KBM-7 (cell line): Measurements from ENCODE around the gene ZNF18.

ENCODE experiments used
- DNase-seq: peaks from one replicate; pipeline ENCODE4 v3.0.0-alpha.2; 2015
- in situ Hi-C: fragments of 300-500 bp; cut with MboI; formaldehyde crosslinking; loops from 2 replicates; pipeline ENCODE4 v1.14.3; 2020; ENCODE audit warnings: low sequenced_read_pairs, low pct_unique_long_range_greater_than_20kb, mixed read lengths

Gene ZNF18

DNA sequence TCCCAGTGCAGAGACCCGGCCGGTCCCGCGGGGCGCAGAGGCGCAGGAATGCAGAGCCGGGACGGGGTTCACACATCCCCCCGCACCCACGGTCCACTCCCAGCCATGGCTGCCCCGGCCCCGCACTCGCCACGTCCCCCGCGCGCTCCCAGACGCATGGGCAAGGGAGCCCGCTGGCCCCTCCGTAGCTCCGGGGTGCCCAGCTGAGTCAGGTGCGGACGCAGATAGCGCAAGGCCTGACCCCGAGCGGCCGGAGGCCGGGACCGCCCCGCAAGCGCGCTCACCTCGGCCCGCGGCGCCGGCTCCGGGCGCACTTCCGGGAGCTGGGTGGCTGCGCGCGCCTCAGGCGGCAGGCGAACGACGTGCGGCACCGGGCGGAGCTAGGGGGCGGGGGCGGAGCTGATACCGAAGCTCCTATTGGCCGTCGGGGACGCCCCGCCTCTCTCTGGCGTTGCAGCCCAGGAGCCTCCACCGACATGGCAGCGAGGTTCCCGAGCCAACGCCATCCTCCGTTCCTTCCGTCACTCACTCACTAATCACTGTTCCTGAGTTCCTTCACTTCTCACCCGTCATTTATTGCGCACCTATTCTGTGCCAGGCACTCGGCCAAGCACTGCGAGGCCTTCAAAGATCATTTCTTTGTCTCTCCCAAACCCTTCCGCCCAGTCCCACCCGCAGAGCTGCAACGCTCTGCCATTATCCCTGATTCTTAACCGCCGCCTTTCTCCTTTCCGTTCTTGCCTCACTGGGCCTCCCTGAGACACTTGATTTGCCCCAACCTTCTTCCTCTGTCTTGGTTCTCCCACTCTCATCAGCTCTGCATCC, at the start of gene ZNF18:
ZNF18 (minus strand) TSS at position 329 of the 825 bp plus-strand sequence. CDS start 4,646 bp downstream, outside the sequence.
- DNase-seq: peak; percentile 92
- in situ Hi-C loops: no loop called here

GRCh38 chr17:12046786-12047185, 49.5 kb upstream of the ZNF18 start:
- in situ Hi-C loops: no loop called here
- DNase-seq: no peak

DNA sequence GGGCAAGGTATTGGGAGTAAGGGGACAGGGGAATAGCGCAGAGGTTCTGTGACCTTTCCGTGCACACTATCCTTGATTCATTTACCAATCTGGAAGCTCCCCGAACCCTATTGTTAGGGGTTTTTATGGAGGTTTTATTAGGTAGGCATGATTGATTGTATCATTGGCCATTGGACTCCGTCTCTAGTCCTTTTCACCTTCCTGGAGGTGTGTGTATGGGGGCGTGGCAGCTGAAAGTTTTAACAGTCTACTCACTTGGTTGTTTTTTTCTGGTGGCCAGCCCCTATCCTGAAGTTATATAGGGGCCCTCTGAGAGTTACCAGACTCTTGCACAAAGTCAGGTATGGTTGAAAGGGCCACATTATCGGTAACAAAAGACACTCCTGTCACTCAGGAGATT, 46.4 kb upstream of the ZNF18 start:
- in situ Hi-C loops: no loop called here
- DNase-seq: no peak

DNA sequence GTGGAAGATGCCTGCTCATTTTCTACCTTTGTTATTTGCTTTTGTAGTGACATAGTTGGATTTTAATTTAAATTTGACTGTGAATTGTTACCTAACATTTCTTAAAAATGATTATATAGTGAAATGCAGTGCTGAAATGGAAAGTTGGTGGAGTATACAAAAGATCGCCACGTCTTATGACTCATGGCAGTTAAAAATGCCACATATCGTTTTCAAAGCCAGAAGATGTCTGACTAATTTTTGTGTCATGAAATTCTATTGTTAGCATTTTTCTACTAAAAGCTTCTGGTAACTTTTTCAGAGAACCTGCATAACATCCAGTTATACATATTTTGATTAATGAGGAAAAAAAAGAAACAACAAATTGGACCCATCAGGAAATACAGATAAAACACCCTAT, 44.0 kb upstream of the ZNF18 start:
- DNase-seq: no peak
- in situ Hi-C loops: no loop called here

DNA sequence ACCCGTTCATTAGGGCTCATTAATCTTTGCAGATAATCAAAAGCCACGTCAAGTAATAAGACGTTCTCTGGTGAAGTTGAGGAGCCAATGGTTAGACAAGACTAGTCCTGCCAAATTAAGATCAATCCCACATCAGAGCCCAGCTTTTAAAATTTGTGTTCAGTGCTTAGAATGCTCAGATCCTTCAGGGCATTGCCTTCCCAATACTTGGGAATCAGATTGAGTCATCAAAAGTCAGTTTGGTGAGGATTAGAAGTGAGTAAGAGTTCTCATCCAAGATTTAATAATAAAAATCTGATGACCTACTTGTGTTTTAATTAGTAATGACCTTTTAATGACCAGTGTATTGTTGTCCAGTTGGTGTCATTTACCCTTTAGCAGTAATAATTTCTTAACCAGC, 43.2 kb upstream of the ZNF18 start:
- no peak for DNase-seq
- in situ Hi-C loops: no loop called here

DNA sequence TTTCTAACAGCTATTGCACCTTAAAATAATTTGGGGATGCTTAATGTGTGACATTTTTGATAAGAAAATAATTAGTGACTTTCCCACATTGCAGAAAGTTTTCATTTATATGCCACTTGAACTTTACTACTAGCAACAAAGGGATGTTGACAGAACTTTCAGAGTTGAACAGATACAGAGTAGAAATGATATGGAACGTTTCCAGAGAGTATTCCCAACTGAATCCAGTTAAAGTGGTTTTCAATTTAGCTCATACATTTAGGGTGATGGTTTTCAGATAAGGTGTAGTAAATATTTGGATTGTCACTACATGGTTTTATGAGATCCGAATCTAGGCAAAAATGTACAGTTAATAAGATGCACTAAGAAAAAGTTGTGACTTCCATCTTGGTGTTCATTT, 40.7 kb upstream of the ZNF18 start:
- in situ Hi-C loops: no loop called here
- no peak for DNase-seq

- in situ Hi-C loops: no loop called here
- no peak for DNase-seq
These were observed 38.4 kb upstream of the ZNF18 start for GRCh38 chr17:12035673-12036072.

- no peak for DNase-seq
- in situ Hi-C loops: no loop called here
These were observed 37.3 kb upstream of the ZNF18 start for GRCh38 chr17:12034538-12034937.

GRCh38 chr17:12028611-12029010, 31.3 kb upstream of the ZNF18 start:
- in situ Hi-C loops: no loop called here
- no peak for DNase-seq

GRCh38 chr17:12027658-12028057, 30.4 kb upstream of the ZNF18 start:
- in situ Hi-C loops: no loop called here
- DNase-seq: no peak

- DNase-seq: no peak
These were observed 27.1 kb upstream of the ZNF18 start for GRCh38 chr17:12024327-12024726.

GRCh38 chr17:12022310-12022709, 25.0 kb upstream of the ZNF18 start:
- DNase-seq: no peak
- in situ Hi-C loops: no loop called here

More at GRCh38 chr17:12024327-12024726, 27.1 kb upstream of the ZNF18 start:
- in situ Hi-C loops: no loop called here

GRCh38 chr17:12021623-12022140, 24.4 kb upstream of the ZNF18 start:
- in situ Hi-C loops: no loop called here
- DNase-seq: peak; percentile 17

DNA sequence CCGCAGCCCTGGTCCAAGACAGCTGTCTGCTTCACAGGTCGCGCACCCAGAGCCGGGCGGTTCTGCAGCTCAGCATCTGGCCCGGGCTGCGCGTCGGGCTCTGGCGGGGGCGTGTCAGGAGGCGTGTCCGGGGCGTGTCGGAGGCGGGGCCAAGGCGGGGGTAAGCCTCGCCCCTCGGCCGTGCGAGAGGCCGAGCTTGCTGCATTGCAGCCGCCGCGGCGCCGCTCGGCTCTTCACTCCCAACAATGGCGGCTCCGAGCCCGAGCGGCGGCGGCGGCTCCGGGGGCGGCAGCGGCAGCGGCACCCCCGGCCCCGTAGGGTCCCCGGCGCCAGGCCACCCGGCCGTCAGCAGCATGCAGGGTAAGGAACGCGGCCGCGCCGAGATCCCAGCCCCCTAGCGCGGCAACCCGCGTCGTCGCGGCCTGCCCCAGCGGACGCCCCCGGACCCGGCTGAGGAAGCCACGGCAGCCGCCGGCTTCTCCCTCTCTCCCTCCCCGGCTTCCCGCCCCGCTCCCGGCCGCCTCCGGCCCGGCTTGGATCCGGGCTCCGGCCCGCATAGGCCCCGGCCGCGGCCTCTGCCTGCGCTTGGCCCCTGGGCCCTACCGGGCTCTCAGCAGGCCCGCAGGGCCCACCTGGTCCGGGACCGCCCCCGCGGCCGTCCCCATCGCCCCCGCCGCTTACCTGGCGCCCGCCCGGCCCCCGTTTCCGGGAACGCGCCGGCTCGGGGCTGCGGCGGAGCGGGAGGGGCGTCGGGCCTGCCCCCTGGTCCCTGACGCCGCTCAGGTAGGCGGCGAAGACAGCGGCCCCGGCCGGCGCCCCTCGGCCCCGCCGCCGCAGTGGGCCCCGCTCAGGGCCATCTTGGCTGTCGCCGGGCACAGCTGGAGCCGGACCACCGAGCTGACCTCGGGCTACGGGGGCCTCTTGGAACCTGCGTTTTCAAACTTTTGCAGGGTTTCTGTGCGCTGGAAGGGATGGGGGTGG, 23.7 kb upstream of the ZNF18 start, which contains the start of gene MAP2K4:
MAP2K4 (plus strand) TSS at position 236 of the 981 bp plus-strand sequence; CDS start at position 246, 10 bp downstream.
- DNase-seq: peak; percentile 84
- in situ Hi-C loops: no loop called here

DNA sequence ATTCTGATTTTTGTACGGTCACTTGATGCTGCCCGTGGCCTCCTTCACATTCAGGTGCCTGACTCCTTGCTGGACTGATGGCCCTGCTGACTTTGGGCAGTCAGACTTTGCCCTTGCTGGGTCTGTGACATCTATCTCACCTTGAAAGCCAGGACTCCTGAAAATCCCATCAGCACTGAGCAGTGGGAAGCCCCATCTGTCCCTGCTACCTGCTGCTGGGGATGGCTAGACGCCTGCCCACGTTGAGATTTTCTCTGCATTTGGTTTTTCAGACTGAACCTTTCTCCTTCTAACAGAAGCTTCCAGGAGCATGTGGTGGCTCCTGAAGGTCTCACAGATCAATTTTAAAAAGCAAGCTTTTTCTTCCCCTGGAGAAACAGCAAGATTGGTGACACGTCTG, 10.2 kb upstream of the ZNF18 start:
- in situ Hi-C loops: no loop called here

GRCh38 chr17:11999696-12000095, 2.4 kb upstream of the ZNF18 start:
- no peak for DNase-seq
- in situ Hi-C loops: no loop called here

More for the DNA sequence above, 10.2 kb upstream of the ZNF18 start:
- no peak for DNase-seq

DNA sequence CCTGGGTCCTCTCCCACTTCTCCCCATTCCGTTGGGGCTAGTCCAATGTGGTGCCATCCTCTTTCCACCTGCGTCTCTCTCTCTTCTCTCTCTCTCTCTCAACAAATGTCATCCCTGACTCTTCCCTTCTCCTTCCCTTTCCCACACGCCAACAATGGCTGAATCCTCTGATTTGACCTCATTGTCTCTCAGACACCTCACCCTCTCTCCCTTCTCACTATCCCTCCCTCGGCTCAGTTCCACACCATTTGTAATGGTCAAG, 628 bp upstream of the ZNF18 start:
- in situ Hi-C loops: no loop called here
- DNase-seq: no peak

GRCh38 chr17:11996722-11997146, 541 bp downstream of the ZNF18 start:
- peak; percentile 75 for DNase-seq
- in situ Hi-C loops: no loop called here

DNA sequence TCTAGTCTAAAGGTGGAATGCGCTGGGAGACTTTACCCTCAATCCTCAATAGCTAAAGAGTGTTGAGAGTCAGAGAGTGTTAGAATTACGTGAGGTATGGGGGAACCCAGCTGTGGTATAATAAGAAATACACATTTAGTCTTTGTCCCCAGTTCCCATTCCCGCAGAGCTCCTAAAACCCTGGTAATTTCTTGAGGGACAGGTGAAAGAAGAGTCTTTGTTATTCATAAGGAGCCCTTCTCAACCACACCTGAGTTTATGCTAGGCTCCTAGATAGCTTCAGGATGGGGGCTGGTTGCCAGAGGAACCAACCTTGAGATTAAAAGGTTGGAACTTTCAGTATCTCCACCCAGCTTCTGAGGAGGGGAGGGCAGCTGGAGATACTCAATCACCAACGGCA, 5.8 kb downstream of the ZNF18 start:
- in situ Hi-C loops: no loop called here
- DNase-seq: no peak
